Immature natural killer cell (primary cell): Measurements from ENCODE around the gene RASGEF1C. TPM values are rescaled to one million over a fixed set of nuclear protein-coding genes. Genes with fewer than 3 reads are reported as not detected.
A peak's percentile ranks its signal among the peaks of the same experiment; 100 is the strongest.

ENCODE experiments used
- DNase-seq, 3 donors: peaks; one replicate each; pipeline ENCODE4 v3.0.0; 2022; ENCODE audit warnings: mixed read lengths in 1 of 3
- H3K27ac Mint-ChIP-seq, 6 donors: one replicate each; pipeline ENCODE4 v1.8.0; 2020; ENCODE audit warnings: mixed read lengths in 6 of 6, mild to moderate bottlenecking in 5 of 6, inconsistent platforms in 4 of 6, moderate library complexity in 3 of 6
- H3K27me3 Mint-ChIP-seq, 3 donors: one replicate each; pipeline ENCODE4 v1.8.0; 2020 to 2021; ENCODE audit warnings: low read depth in 3 of 3, mild to moderate bottlenecking in 3 of 3, mixed read lengths in 3 of 3, moderate library complexity in 3 of 3, inconsistent platforms in 1 of 3
- H3K36me3 Mint-ChIP-seq, 3 donors: one replicate each; pipeline ENCODE4 v1.8.0; 2020; ENCODE audit warnings: mixed read lengths in 3 of 3, inconsistent platforms in 2 of 3, mild to moderate bottlenecking in 2 of 3
- H3K4me1 Mint-ChIP-seq, 2 donors: one replicate each; pipeline ENCODE4 v1.8.0; 2020; ENCODE audit warnings: inconsistent platforms in 2 of 2, mild to moderate bottlenecking in 2 of 2, mixed read lengths in 2 of 2, moderate library complexity in 1 of 2
- H3K4me3 Mint-ChIP-seq, 5 donors: one replicate each; pipeline ENCODE4 v1.8.0; 2020; ENCODE audit warnings: mild to moderate bottlenecking in 5 of 5, mixed read lengths in 5 of 5, inconsistent platforms in 3 of 5, moderate library complexity in 3 of 5
- H3K9me3 Mint-ChIP-seq, 6 donors: one replicate each; pipeline ENCODE4 v1.8.0; 2020; ENCODE audit warnings: mild to moderate bottlenecking in 6 of 6, mixed read lengths in 6 of 6, inconsistent platforms in 4 of 6, moderate library complexity in 3 of 6
- polyA plus RNA-seq, 3 donors: library from polyadenylated mRNA; unstranded; fragments of 300-500 nt; fragmentation: Illumina TruSeq; gene quantifications; one replicate each; pipeline ENCODE4 v1.2.3, GENCODE V29; 2021

The RASGEF1C gene
- polyA plus RNA-seq, 3 donors from 2014 or later, result not detected

DNA sequence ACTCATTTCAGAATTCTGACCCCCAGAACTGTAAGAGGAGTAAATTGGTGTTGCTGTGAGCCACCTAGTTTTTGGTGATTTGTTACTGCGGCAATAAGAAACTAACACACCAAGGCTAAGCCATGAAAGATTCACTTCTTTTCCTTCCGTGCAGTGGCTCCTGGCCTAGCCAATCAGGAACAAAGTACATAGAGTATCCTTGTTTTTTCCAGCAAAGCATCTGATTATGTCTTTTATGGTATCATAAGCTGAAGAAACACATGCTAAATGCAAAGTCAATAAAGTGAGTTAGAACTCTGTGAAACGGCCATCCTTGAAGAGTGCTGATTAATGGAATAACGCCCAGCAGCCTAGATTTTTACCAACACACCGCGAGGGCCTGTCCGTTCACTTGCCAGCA, 148.8 kb downstream of the RASGEF1C start:
- no peak for DNase-seq
- Mint-ChIP-seq H3K27me3 (peaks cover 0 to 3% (median 2%) of the 10 kb centered on the region in 3 donors), H3K9me3 (no peaks in the 10 kb centered on the region), H3K27ac (no peak overlapping the region), H3K36me3 (peaks cover 0 to 4% (median 0%) of the 10 kb centered on the region in 3 donors), H3K4me1 (peaks cover 9 to 27% of the 10 kb centered on the region in 2 donors), H3K4me3 (no peak overlapping the region)

DNA sequence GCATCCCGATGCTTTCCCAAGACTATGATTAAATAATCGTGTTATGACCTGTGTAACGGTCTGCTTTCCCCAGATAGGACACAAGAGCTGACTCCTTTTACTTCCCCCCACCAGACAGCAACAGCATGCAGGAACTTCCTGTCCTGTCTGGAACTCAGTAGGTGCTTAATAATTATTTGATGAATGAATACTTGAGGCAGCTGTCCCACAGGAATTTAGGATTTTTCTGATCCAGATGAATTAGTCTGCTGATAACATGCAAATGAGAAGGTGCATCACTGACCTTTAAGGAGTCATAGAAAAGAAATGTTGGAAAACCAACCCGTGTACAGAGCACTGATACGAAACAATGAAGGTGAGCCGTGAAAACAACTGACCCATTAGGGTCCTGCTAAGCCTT, 149.7 kb downstream of the RASGEF1C start:
- H3K4me1 Mint-ChIP-seq, result peaks cover 9 to 21% of the 10 kb centered on the region in 2 donors
- peaks cover 0 to 4% (median 0%) of the 10 kb centered on the region in 3 donors for H3K36me3 Mint-ChIP-seq
- no peak for DNase-seq
- H3K4me3 Mint-ChIP-seq, result no peak overlapping the region
- peaks cover 0 to 3% (median under 1%) of the 10 kb centered on the region in 3 donors for H3K27me3 Mint-ChIP-seq
- H3K9me3 Mint-ChIP-seq, result no peaks in the 10 kb centered on the region
- no peak overlapping the region for H3K27ac Mint-ChIP-seq

DNA sequence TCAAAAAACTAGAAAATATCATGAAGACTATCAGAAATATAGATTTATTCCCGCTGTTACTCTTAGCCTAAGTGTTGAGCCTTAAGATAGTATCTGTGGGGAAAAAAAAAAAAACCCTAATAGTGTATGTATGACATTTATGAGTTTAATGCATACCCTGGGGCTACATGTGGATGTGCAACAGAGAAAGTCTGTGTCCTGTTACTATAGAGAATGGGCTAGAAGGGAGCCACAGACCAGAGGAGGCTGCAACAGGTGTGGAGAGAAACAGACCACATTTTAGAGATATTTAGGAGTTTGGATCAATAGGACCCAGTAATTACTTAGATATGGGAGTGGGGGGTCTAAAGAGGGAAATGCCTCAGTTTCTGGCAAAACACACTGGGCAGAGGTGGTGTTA, 152.9 kb downstream of the RASGEF1C start:
- H3K27ac Mint-ChIP-seq, result peak overlapping the region in 3 of 6 donors; percentile 8 to 51 (median 44)
- H3K4me1 Mint-ChIP-seq, result peaks cover 13 to 28% of the 10 kb centered on the region in 2 donors
- no peak overlapping the region for H3K4me3 Mint-ChIP-seq
- H3K9me3 Mint-ChIP-seq, result no peaks in the 10 kb centered on the region
- no peak for DNase-seq
- peaks cover 0 to 3% (median 0%) of the 10 kb centered on the region in 3 donors for H3K27me3 Mint-ChIP-seq
- H3K36me3 Mint-ChIP-seq, result no peaks in the 10 kb centered on the region

DNA sequence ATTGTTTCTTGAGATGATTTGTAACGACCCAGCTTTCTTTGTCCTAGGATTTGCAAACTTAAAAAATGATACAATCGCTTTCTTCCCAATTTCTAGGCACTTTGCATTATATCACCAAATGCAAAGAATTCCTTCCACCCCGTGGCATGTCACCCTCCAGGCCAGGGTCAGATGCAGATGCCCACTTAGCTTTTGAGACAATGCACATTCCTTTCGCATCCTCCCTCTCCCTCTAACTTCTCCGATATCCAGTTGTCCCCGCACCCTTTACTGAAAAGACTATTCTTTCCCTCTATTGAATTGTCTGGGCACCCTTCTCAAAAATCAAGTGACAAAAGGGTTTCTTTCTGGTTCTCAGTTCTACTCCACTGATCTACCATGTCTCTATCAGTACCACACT, 154.8 kb downstream of the RASGEF1C start:
- Mint-ChIP-seq H3K9me3 (no peaks in the 10 kb centered on the region), H3K36me3 (no peaks in the 10 kb centered on the region), H3K27me3 (peaks cover 0 to 3% (median 0%) of the 10 kb centered on the region in 3 donors), H3K27ac (no peak overlapping the region), H3K4me1 (peaks cover 18 to 29% of the 10 kb centered on the region in 2 donors), H3K4me3 (no peak overlapping the region)
- DNase-seq, result no peak

DNA sequence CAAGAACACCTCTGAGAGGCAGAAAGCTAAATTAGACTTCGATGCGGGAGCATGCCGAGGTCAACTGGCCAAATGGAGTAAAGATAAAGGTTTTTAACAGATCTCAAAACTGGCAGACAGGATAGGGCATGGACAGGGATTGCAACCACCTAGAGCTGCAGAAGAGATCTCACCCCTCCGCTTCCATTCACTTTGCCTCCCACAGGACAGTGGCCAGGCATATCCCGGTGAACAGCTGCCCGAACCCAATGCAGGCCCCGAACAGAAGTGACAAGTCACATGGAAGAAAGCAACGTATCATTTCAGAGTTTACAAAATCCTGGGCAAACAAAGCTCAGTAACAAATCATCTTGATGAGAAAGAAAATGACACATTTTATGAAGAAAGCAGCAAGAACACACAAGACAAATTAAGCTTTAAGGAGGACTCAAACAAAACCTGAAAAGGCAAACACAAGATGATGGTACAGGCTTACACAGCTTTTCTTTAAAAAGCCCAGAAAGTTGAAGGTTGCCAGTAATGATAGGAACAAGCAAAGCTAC, 155.9 kb downstream of the RASGEF1C start:
- no peaks in the 10 kb centered on the region for H3K36me3 Mint-ChIP-seq
- H3K27ac Mint-ChIP-seq, result no peak overlapping the region
- H3K9me3 Mint-ChIP-seq, result no peaks in the 10 kb centered on the region
- DNase-seq, result no peak
- no peak overlapping the region for H3K4me3 Mint-ChIP-seq
- H3K4me1 Mint-ChIP-seq, result peaks cover 24 to 28% of the 10 kb centered on the region in 2 donors
- peaks cover 0 to 3% (median 2%) of the 10 kb centered on the region in 3 donors for H3K27me3 Mint-ChIP-seq

DNA sequence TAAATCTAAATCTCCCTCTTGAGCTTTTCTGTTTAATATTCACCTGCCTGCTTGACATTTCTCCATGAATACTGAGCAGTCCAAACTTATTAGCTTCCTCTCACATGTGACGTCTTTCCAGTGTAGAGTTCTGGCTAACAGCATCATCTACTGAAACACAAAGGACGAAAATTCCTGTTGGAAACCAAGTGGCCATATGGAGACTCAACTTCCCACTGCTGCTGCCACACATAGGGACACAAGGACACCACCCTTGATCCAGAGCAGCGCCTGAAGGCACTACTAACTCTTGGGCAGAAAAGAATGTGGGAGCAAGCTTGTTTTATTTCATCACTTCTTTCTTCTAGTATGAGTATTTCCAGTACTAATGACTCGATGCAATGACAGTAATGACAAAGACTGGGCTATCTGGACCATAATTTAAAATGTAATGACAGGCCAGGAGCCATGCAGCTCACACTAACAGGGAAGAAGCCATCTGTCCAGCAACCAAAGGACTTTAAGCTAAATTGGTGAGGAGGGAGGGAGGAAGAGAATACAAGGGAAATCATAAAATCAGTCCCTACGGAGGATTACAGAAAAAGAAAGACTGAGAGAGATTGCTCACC, 156.7 kb downstream of the RASGEF1C start:
- H3K4me1 Mint-ChIP-seq, result peaks cover 27 to 28% of the 10 kb centered on the region in 2 donors
- no peaks in the 10 kb centered on the region for H3K36me3 Mint-ChIP-seq
- H3K9me3 Mint-ChIP-seq, result no peaks in the 10 kb centered on the region
- H3K4me3 Mint-ChIP-seq, result no peak overlapping the region
- peak overlapping the region in 1 of 6 donors; percentile 26 for H3K27ac Mint-ChIP-seq
- DNase-seq, result no peak
- peaks cover 0 to 4% (median 2%) of the 10 kb centered on the region in 3 donors for H3K27me3 Mint-ChIP-seq

Other genes starting within 250 kb of the RASGEF1C start
- gene RNF130, start 137.5 kb downstream of the RASGEF1C start, polyA plus RNA-seq, result 10 to 100 TPM; 24.8 to 42.8 (median 38.2) TPM
- gene MAPK9, start 82.9 kb upstream of the RASGEF1C start, polyA plus RNA-seq, result 10 to 100 TPM; 23.9 to 38.2 (median 27.6) TPM
- not detected for gene GFPT2, start 144.1 kb upstream of the RASGEF1C start, polyA plus RNA-seq